PFSK-1 (cell line): Measurements from ENCODE around the gene AOPEP.

ENCODE experiments used
- POLR2AphosphoS5 ChIP-seq: IDR thresholded peaks from 2 replicates; pipeline ENCODE4 v1.6.1; 2012; ENCODE audit warnings: low read depth, mild to moderate bottlenecking, control low read depth, low read length, moderate library complexity
- SIN3A ChIP-seq: IDR thresholded peaks from 2 replicates; pipeline ENCODE4 v1.6.1; 2012; ENCODE audit warnings: mild to moderate bottlenecking, low read length, moderate library complexity, borderline replicate concordance; ENCODE audit not compliant: insufficient read depth
- TAF1 ChIP-seq: IDR thresholded peaks from 2 replicates; pipeline ENCODE4 v1.6.1; 2012; ENCODE audit warnings: low read length, control low read depth, borderline replicate concordance; ENCODE audit not compliant: insufficient read depth

DNA sequence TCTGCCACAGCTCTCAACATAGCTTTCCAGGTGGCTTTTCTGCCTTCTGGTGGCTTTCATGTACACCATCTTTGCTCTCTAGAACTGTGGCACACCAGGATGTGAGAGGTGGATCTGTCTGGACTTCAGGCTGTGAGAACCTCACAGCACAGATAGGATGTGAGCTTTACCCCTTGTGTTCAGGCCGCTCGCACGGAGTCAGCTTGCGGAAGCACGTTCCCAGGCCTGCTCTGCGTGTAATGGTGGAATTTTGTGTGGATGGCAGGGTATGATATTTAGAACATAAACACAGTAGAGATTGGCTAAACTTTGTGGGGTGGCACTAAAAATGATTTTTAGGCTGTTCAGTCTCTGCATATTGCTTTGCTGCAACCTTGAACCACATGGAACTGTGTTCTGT lies 340.6 kb downstream of the AOPEP start:
- TF ChIP-seq SIN3A = no peak
- TF ChIP-seq POLR2AphosphoS5 = no peak
- no peak for TF ChIP-seq TAF1
